Measurements from ENCODE around the gene FGGY.

DNA sequence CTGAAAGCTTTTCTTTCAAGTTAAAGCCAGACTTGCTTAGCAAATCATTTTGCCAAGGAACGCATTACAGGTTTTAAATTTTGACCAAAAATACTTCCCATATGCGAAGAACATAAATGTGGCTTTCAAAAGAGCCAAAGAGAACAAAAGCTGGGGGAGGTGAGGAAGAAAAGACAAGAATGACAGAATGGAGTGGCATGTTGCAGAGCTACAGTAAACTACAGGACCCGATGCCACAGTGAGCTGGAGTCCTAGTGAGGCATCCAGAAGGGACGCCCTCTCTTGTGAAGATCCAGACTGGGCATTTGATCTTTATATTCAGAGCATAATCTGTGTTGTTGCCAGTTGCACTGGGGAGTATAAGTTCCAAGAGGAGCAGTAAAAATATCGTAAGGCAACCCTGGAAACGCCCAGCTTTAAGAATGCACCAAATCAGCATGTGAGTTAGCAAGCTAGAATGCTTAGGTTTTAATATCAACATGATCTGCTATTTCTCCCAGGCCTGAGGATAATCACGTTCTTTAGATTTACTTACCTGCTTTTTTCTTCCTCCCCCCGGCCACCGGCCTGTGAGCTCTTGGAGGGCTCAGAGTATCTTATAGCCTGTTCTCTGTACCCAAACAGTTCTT, 469.4 kb downstream of the FGGY start:
- no peak for TF ChIP-seq CTCF (IDR thresholded peaks at IDR 0.05)
- TF ChIP-seq POLR2A (IDR thresholded peaks at IDR 0.05), result no peak

Data from body of pancreas (tissue), 4 donors.